ENCODE measurements around the gene HLA-DPB1. TPM values are rescaled to one million over a fixed set of nuclear protein-coding genes. Genes with fewer than 3 reads are reported as not detected.

Gene HLA-DPB1
- total and polyA plus RNA-seq, 9 of the 15 experiments (the other 6 are each of a cell fraction or from before 2014, with no cell fraction given): 0.07 to 1.2 (median 0.51) TPM

DNA sequence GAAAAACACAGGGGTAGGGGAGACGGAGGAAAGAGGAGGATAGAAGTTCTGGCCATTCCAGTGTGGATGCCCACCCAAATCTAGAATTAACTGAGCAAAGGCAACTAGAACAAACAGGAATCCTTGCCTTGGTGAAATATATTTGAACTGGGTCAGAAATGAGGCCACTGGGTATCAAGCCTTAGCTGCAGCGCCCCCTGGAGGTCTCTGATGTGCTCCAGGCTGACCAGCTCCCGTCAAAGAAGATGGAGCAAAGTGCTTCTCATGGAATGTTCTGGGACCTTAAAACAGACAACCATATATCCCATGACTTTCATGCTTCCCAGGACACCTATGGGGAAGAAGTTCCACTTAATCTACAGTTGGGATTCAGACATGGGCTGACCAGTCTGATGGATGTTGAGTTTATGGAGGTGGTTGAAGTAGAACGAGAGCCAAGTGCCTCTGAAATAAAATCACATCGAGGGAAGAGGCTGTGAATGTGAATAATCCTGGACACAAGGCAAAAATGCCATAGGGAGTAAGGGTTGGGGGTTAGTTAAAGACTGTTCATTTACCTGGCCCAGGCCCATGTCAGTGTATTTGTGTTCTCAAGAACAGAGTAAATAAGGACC is 50.4 kb downstream of the HLA-DPB1 start:
- intact Hi-C loops (cut with micrococcal nuclease) (loop anchor here (10.0 kb wide), 1 partner anchor 299 kb away; the partner anchor contains the start of gene SYNGAP1), in situ Hi-C loops (cut with MboI) (no loop called here)
- DNase-seq (ENCODE audit: extremely low read depth in 1 of 4, low spot score in 3 of 4) (peak; percentile 75 to 79 (median 77)), ATAC-seq (peak; percentile 91), FAIRE-seq (peak; percentile 85)
- H3K36me3 ChIP-seq (ENCODE audit: control insufficient read depth, insufficient read depth, low read length): no peaks in the 10 kb centered on the region
- POLR2A ChIA-PET: interaction anchor here (0.6 to 1.7 kb wide), 4 partner anchors 146 to 309 kb away, joined by 3 to 9 read pairs (median 4); partner anchors contain the start of genes RPS18 and VPS52
- H3K9me3 ChIP-seq (replicated peaks; ENCODE audit: control insufficient read depth, insufficient read depth, low read depth, low read length): 0 out of 2 replicates have a peak, but pooled peaks cover 5% of the 10 kb centered on the region
- H3K4me1 ChIP-seq (replicated peaks in 1 of 2; ENCODE audit: control insufficient read depth in 2 of 2, insufficient read depth in 2 of 2, low read length in 2 of 2): no peaks in the 10 kb centered on the region
- peaks cover 5 to 26% of the 10 kb centered on the region in 2 experiments; a peak in 3 of 5 replicates for H3K27me3 ChIP-seq (ENCODE audit: control insufficient read depth in 2 of 2, insufficient read depth in 2 of 2, low read length in 2 of 2)
- CTCF ChIA-PET (ENCODE audit: low intra/inter-chr PET ratio): interaction anchor here (0.6 to 1.5 kb wide), 5 partner anchors 22 to 121 kb away, joined by 3 to 8 read pairs (median 4); no protein-coding TSS in a partner anchor
- no peak overlapping the region for H3K27ac ChIP-seq (ENCODE audit: extremely low read depth, low read depth, low read length)
- no peak overlapping the region for H3K4me3 ChIP-seq
- no peak overlapping the region for H3K4me2 ChIP-seq (ENCODE audit: insufficient read depth, low read length)
- H3K9me1 ChIP-seq (ENCODE audit: control insufficient read depth, insufficient read depth, low read length): no peaks in the 10 kb centered on the region
- BruUV-seq (replicated peaks): no TSS peak
- H4K20me1 ChIP-seq (replicated peaks; ENCODE audit: control insufficient read depth, insufficient read depth, low read length): 0 out of 2 replicates have a peak, but pooled peaks cover 2% of the 10 kb centered on the region
- 6% methylated on average over 5 of the region's 5 CpGs for WGBS (ENCODE audit: insufficient coverage, low coverage, missing lambda C conversion rate)
- H3K9ac ChIP-seq (ENCODE audit: insufficient read depth in 1 of 2, low read depth in 2 of 2, low read length in 2 of 2): no peak overlapping the region
- H2AFZ ChIP-seq (ENCODE audit: low read depth, low read length): no peak overlapping the region
- H3K79me2 ChIP-seq (ENCODE audit: control insufficient read depth, insufficient read depth, low read length): no peaks in the 10 kb centered on the region
- TF ChIP-seq SMARCA4 (IDR thresholded peaks at IDR 0.05): peak; percentile 41; the same call in 1 of the 2 replicates
- TF ChIP-seq HNRNPL (IDR thresholded peaks at IDR 0.05; ENCODE audit: low read depth, low read length): no peak
- TF ChIP-seq CEBPB (tag; IDR thresholded peaks at IDR 0.05): no peak
- TF ChIP-seq, protein P1, sequence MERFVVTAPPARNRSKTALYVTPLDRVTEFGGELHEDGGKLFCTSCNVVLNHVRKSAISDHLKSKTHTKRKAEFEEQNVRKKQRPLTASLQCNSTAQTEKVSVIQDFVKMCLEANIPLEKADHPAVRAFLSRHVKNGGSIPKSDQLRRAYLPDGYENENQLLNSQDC (CRISPR knock-in tag; IDR thresholded peaks at IDR 0.05): no peak
- TF ChIP-seq, protein P2, sequence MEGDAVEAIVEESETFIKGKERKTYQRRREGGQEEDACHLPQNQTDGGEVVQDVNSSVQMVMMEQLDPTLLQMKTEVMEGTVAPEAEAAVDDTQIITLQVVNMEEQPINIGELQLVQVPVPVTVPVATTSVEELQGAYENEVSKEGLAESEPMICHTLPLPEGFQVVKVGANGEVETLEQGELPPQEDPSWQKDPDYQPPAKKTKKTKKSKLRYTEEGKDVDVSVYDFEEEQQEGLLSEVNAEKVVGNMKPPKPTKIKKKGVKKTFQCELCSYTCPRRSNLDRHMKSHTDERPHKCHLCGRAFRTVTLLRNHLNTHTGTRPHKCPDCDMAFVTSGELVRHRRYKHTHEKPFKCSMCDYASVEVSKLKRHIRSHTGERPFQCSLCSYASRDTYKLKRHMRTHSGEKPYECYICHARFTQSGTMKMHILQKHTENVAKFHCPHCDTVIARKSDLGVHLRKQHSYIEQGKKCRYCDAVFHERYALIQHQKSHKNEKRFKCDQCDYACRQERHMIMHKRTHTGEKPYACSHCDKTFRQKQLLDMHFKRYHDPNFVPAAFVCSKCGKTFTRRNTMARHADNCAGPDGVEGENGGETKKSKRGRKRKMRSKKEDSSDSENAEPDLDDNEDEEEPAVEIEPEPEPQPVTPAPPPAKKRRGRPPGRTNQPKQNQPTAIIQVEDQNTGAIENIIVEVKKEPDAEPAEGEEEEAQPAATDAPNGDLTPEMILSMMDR (IDR thresholded peaks at IDR 0.05 in 2 of 3, conservative IDR thresholded peaks at IDR 0.05 in 1 of 3; ENCODE audit: insufficient read depth in 2 of 3, low read depth in 1 of 3, low read length in 3 of 3): peak; percentile 74 to 90 (median 79)
- TF ChIP-seq, protein P3, sequence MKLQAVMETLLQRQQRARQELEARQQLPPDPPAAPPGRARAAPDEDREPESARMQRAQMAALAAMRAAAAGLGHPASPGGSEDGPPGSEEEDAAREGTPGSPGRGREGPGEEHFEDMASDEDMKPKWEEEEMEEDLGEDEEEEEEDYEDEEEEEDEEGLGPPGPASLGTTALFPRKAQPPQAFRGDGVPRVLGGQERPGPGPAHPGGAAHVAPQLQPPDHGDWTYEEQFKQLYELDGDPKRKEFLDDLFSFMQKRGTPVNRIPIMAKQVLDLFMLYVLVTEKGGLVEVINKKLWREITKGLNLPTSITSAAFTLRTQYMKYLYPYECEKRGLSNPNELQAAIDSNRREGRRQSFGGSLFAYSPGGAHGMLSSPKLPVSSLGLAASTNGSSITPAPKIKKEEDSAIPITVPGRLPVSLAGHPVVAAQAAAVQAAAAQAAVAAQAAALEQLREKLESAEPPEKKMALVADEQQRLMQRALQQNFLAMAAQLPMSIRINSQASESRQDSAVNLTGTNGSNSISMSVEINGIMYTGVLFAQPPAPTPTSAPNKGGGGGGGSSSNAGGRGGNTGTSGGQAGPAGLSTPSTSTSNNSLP (IDR thresholded peaks at IDR 0.05; ENCODE audit: borderline replicate concordance, low read depth, low read length): no peak
- TF ChIP-seq SOX6 (IDR thresholded peaks at IDR 0.05): no peak
- TF ChIP-seq ZNF165 (CRISPR knock-in tag; IDR thresholded peaks at IDR 0.05; ENCODE audit: borderline replicate concordance): no peak
- no peak for TF ChIP-seq ZNF830 (CRISPR knock-in tag; IDR thresholded peaks at IDR 0.05)

Measured in K562 (cell line).